ENCODE measurements around the gene HRH4.

HRH4 gene

GRCh38 chr18:24470022-24470618 lies 9.7 kb downstream of the HRH4 start:
- DNase-seq: no peak

DNA sequence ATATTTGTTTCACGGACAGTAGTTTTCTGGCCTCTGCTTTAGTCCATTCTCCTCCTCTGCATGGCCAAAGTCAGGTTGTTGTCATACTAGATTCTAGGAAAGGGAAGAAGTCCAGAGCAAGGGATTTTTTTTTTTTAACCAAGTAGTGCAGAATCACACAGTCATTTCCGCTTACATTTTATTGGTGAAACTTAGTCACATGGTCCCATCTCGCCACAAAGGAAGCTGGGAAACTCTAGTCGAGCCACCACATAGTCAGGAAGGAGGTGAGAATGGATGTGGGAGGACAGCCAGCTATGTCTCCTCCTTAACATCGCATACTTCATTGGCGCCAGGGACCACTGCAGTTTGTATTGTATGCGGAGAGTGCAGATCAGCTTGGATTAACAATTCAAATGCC lies 10.4 kb downstream of the HRH4 start:
- DNase-seq: no peak

- no peak for DNase-seq
These were observed 12.2 kb downstream of the HRH4 start for GRCh38 chr18:24472591-24472990.

DNA sequence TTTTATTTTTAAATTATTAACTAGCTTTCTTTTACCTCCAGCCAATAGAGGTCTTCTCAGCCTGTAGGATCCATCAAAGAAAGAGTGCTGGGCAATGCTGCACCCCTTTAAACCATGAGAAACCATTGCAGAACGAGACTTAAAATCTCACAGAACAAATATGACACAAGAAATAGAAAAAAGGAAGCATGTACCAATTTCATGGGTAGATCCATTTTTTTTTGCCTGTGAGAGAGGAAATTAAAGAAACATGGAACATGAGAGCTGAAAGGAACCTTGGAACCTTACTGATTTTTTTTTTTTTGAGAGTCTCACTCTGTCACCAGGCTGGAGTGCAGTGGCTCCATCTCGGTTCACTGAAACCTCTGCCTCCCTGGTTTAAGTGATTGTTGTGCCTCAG lies 14.0 kb downstream of the HRH4 start:
- DNase-seq: no peak

DNA sequence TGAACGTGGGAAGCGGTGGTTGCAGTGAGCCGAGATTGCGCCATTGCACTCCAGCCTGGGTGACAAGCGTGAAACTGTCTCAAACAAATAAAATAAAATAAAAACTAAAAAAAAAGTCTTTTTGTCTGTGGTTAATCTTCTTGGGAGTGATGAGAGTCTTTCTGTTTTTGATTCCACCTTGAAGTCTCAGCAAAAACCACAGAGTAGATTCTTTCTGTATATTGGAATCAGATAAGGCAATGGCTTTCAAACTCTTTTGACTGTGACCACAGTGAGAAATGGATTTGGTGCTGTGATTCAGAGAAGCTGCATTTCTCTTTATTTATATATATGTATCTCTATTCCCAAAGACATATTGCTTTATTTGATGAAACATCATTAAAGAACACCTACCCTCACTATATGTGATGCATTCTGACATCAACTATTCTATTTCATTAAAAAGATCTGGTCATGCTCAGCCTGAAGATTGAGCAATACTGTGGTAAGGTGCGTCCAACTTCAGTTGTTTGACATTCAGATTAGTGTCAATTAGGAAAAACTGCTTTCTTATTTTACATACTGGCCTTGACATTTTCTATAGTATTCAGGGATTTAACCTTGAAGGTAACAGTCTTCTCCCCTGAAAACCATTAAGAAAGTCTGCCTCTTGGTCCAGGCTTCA lies 15.6 kb downstream of the HRH4 start:
- no peak for DNase-seq

GRCh38 chr18:24479371-24479770 lies 18.9 kb downstream of the HRH4 start:
- DNase-seq: no peak

GRCh38 chr18:24482821-24483220 lies 22.4 kb downstream of the HRH4 start:
- no peak for DNase-seq

DNA sequence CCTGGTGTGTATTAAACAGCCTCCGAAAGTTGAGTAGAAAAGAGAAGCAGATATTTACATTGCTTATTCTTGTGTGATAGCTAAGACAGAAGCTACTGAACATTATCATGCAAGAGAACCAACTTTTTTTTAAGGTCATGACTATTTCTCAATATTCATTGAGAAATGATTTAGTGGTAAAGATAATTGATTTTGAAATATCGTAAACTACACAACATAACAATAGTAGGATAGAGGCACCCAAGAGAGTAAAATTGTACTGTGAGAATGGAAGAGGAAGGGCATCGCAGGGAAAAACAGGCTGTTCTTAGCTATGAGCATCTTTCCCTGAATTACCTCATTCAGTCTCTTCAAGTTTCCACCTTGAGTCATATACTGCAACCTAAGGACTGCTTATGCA lies 25.2 kb downstream of the HRH4 start:
- DNase-seq: no peak

GRCh38 chr18:24486684-24487083 lies 26.2 kb downstream of the HRH4 start:
- no peak for DNase-seq

- peak; percentile 61 for DNase-seq
These were observed 28.5 kb downstream of the HRH4 start for GRCh38 chr18:24488824-24489493.

- DNase-seq: no peak
These were observed 30.1 kb downstream of the HRH4 start for GRCh38 chr18:24490539-24490938.

- DNase-seq: peak; percentile 46
These were observed 31.7 kb downstream of the HRH4 start for GRCh38 chr18:24491927-24492834.

DNA sequence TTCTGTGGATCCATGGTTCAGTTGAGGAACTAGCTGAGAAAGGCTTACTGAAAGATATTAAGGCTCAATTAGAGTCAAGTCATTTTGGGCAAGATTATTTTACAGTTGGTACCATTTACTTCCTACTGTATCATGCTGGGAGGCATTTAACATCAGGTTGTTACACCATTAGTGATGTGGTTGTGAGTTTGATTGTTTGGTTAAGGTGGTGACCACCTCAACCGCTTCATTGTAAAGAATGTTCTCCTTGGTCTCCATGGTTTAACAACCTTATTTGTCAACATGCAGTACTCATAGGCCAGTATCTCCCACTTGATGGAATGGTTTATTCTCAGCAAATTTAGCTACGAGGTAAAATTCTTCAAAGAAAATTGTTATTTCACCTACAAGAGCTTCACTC lies 34.1 kb downstream of the HRH4 start:
- no peak for DNase-seq

DNA sequence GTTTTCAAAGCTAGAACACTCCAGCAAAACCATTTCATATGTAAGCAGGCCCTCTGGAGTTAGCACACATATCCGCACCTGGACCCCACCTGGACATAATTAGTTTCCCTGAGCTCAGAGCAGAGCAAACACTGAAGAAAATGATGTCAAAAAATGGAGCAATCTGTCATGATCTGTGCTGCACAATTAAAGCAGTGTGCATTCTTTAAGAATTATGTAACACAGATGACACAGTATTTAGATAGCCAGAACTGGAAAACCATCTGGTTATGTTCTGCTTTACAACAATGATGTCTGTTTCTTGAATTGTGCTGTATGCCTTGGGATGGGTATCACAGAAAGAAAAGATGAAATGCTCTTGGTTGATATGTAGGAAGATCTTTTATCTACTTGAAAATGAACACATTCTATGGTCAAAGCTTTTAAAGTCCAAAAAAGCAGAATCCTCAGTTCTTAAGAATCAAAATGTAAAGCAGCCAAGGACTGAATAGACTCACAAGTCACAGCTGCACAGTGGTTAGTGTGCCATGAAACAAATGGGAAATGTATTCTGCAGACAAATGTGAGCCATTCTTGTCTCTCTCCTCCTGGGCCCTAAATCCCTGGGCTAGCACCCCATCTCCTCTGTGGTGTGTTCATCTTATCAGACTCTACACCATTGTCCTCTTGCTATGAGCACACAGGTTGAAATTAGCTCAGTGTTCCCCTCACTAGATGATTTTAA lies 36.8 kb downstream of the HRH4 start:
- no peak for DNase-seq

DNA sequence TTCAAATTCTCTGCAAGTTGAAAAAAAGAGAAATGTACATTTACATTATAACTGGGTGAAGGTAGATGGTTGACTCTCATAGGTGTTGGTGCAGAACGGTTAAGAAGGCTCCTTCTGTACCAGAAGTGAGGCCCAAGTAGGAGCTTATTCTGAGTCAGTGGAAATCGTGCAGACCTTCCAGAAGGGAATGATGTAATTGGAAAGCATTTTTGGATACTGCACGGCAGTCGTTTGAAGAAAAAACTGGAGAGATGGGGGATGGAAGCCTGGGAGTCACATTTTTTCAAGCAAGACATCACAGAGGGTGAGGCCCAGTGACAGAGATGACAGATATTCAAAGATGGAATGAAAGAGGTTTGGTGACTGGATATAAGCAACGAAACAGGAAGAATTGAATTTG lies 39.4 kb downstream of the HRH4 start:
- DNase-seq: no peak

DNA sequence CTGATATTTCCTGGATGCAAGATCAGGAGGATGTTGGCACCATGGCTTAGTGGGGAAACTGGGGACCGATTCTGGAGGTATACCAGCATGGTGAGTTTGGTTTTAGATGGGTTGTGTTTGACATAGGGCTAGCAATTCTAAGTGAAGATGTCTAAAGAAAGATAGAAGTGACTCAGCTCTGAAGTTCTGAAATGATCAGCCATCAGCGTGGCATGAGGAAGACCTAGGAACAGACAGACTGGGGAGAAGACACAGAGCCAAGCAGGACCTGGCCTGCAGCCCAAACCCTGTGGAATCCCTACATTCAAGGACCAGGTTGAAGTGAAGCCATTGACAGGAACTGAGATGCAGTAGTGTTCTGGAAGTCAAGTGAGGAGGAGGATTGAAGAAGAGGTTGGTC lies 39.8 kb downstream of the HRH4 start:
- no peak for DNase-seq

DNA sequence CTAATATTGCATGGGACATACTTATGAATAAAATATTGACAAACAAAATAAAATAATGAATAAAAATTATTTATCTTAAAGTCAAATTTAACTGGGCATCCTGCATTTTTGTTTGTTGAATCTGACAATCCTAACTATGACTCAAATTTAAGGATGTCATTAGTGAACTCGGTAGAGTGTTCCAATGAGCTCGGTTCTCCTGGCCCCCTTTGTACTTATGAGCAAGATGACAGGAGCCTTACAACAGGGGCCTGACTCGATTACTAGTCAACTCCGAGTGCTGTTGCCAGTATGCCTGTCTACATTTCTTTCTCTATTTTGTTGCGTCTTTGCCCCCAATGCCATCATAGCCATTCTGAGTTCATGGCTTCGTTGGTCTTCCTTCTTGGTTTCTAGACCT lies 40.3 kb downstream of the HRH4 start:
- no peak for DNase-seq

- DNase-seq: peak; percentile 87
These were observed 42.5 kb downstream of the HRH4 start for GRCh38 chr18:24502667-24503523.

GRCh38 chr18:24504401-24504800 lies 44.0 kb downstream of the HRH4 start:
- DNase-seq: no peak

GRCh38 chr18:24506175-24506574 lies 45.7 kb downstream of the HRH4 start:
- no peak for DNase-seq

- DNase-seq: no peak
These were observed 49.0 kb downstream of the HRH4 start for GRCh38 chr18:24509435-24509834.

DNA sequence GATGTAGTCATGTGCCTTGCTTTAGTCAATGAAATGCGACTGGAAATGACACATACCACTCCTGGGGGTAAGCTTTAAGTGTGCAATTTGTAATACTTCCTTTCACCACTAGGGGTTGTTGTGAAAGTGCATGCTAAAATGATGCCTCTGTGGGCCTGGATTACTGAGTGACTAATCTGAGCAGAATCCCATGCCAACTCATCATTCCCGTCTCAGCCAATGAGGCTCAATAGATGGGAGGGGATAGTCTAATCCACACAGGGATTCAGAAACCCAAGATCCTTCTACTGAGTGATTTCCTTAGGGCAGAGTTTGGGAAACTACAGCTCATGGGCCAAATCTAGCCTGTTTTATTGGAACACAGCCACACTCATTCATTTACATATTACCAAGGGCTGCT lies 54.0 kb downstream of the HRH4 start:
- DNase-seq: peak; percentile 76
